Mucosa of gallbladder (tissue), 1 donor: ENCODE measurements around the gene PDE6B. TPM values are rescaled to one million over a fixed set of nuclear protein-coding genes. Genes with fewer than 3 reads are reported as not detected.
"Not testable (repeated sequence)": the region's sequence is repeated elsewhere in the genome, so short reads cannot be mapped to it uniquely, and the experiment has no call there.

Experiments used
- DNase-seq: peaks from one replicate; pipeline ENCODE4 v3.0.0-alpha.2; 2020; ENCODE audit warnings: low spot score
- total RNA-seq: library from RNA; stranded (reverse); gene quantifications from one replicate; pipeline ENCODE4 v1.2.1, GENCODE V29; 2021
- donor health status: DM: no; HTN: no; CAD: no.

Gene PDE6B
- total RNA-seq, 1 donor from 2014 or later = 8.6 TPM

- DNase-seq = not testable (repeated sequence)
These were observed 44.6 kb downstream of the PDE6B start for GRCh38 chr4:669806-670559.

GRCh38 chr4:671769-672168 is 46.4 kb downstream of the PDE6B start:
- DNase-seq = no peak

GRCh38 chr4:673349-674091 is 48.1 kb downstream of the PDE6B start:
- DNase-seq = no peak

GRCh38 chr4:674172-675035 is 49.0 kb downstream of the PDE6B start, which contains the start of the genes ATP5ME and MYL5:
Gene ATP5ME (minus strand): TSS chr4:674276. CDS start chr4:674247, 29 bp downstream.
Gene MYL5 (plus strand): TSS chr4:674542. CDS start chr4:678027, 3,485 bp downstream.
- DNase-seq = peak; percentile 97

- no peak for DNase-seq
These were observed 49.9 kb downstream of the PDE6B start for GRCh38 chr4:675036-675882.

- no peak for DNase-seq
These were observed 50.9 kb downstream of the PDE6B start for GRCh38 chr4:675980-676870.

GRCh38 chr4:676871-677235 is 51.5 kb downstream of the PDE6B start:
- no peak for DNase-seq

GRCh38 chr4:677431-678293 is 52.3 kb downstream of the PDE6B start:
- DNase-seq = peak; percentile 57

GRCh38 chr4:678331-679103 is 53.1 kb downstream of the PDE6B start:
- no peak for DNase-seq

- no peak for DNase-seq
These were observed 53.7 kb downstream of the PDE6B start for GRCh38 chr4:679104-679481.

GRCh38 chr4:679629-680028 is 54.3 kb downstream of the PDE6B start:
- DNase-seq = no peak

GRCh38 chr4:680091-680490 is 54.7 kb downstream of the PDE6B start:
- DNase-seq = no peak

- no peak for DNase-seq
These were observed 55.2 kb downstream of the PDE6B start for GRCh38 chr4:680551-680927.

GRCh38 chr4:680928-681645 is 55.7 kb downstream of the PDE6B start:
- DNase-seq = no peak

GRCh38 chr4:681736-682451 is 56.5 kb downstream of the PDE6B start:
- no peak for DNase-seq

GRCh38 chr4:682490-683172 is 57.3 kb downstream of the PDE6B start:
- no peak for DNase-seq
